ENCODE data around the gene GPR17.

GPR17 gene

GRCh38 chr2:127604986-127605385 lies 41.0 kb upstream of the GPR17 start:
- H3K4me3 ChIP-seq (ENCODE audit: low read depth, low read length): no peak overlapping the region
- no peak for TF ChIP-seq CTCF (IDR thresholded peaks at IDR 0.05; ENCODE audit: low read depth, low read length, missing control alignments)
- DNase-seq (ENCODE audit: low read depth): no peak

GRCh38 chr2:127605691-127606263 lies 40.2 kb upstream of the GPR17 start:
- no peak for DNase-seq (ENCODE audit: low read depth)
- H3K4me3 ChIP-seq (ENCODE audit: low read depth, low read length): no peak overlapping the region
- TF ChIP-seq CTCF (IDR thresholded peaks at IDR 0.05; ENCODE audit: low read depth, low read length, missing control alignments): no peak

- TF ChIP-seq CTCF (IDR thresholded peaks at IDR 0.05; ENCODE audit: low read depth, low read length, missing control alignments): no peak
- H3K4me3 ChIP-seq (ENCODE audit: low read depth, low read length): no peak overlapping the region
- DNase-seq (ENCODE audit: low read depth): no peak
Measured at GRCh38 chr2:127606625-127607398, 39.1 kb upstream of the GPR17 start.

- no peak overlapping the region for H3K4me3 ChIP-seq (ENCODE audit: low read depth, low read length)
- DNase-seq (ENCODE audit: low read depth): no peak
- TF ChIP-seq CTCF (IDR thresholded peaks at IDR 0.05; ENCODE audit: low read depth, low read length, missing control alignments): no peak
Measured at GRCh38 chr2:127607399-127607908, 38.5 kb upstream of the GPR17 start.

GRCh38 chr2:127608061-127609030 lies 37.6 kb upstream of the GPR17 start:
- no peak for DNase-seq (ENCODE audit: low read depth)
- TF ChIP-seq CTCF (IDR thresholded peaks at IDR 0.05; ENCODE audit: low read depth, low read length, missing control alignments): no peak
- no peak overlapping the region for H3K4me3 ChIP-seq (ENCODE audit: low read depth, low read length)

GRCh38 chr2:127609031-127609751 lies 36.8 kb upstream of the GPR17 start:
- no peak for DNase-seq (ENCODE audit: low read depth)
- TF ChIP-seq CTCF (IDR thresholded peaks at IDR 0.05; ENCODE audit: low read depth, low read length, missing control alignments): no peak

More at GRCh38 chr2:127609031-127609751, 36.8 kb upstream of the GPR17 start:
- H3K4me3 ChIP-seq (ENCODE audit: low read depth, low read length): no peak overlapping the region
